GM18870 (cell line): ENCODE measurements around the gene TPI1.

ENCODE experiments used
- ATAC-seq: cut with Tn5 transposase; IDR thresholded peaks from one replicate; pipeline ENCODE4 v1.9.1; 2021; ENCODE audit warnings: moderate library complexity; ENCODE audit not compliant: unreplicated experiment

Gene TPI1

DNA sequence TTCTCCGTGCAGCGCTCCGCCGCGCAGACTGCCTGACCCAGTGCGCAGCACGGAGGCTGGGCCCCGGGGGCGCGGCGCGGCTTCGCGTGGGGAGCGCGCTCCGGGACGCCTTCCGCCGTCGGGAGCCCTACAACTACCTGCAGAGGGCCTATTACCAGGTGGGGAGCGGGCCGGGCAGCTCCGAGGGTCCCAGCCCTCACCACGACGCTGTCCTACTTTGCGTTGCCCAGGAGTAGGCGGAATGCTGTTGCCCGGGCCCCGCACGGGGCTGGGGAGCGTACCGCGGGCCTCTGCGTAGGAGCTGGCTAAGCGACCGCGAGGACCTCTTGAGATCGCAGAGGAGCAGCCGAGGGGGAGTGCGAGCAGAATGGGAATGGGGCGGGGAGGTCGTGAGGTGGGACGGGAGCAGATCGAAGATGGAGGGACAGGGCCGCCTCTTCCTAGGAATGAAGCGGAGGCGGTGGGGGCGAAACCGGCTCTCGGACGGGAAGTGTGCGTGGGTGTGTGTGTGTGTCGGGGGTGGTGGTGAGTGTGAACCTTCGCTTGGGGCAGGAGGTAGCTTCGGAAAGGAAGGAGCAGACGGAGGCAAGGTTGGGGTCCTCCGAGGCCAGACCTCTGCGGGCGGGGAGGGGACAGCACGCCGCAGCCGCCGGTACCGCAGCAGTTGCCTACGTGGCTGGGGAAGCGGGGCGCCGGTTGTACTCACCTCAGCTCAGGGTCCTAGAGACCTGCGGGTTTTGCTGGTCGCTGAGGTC, 38.4 kb upstream of the TPI1 start:
- ATAC-seq = no peak

DNA sequence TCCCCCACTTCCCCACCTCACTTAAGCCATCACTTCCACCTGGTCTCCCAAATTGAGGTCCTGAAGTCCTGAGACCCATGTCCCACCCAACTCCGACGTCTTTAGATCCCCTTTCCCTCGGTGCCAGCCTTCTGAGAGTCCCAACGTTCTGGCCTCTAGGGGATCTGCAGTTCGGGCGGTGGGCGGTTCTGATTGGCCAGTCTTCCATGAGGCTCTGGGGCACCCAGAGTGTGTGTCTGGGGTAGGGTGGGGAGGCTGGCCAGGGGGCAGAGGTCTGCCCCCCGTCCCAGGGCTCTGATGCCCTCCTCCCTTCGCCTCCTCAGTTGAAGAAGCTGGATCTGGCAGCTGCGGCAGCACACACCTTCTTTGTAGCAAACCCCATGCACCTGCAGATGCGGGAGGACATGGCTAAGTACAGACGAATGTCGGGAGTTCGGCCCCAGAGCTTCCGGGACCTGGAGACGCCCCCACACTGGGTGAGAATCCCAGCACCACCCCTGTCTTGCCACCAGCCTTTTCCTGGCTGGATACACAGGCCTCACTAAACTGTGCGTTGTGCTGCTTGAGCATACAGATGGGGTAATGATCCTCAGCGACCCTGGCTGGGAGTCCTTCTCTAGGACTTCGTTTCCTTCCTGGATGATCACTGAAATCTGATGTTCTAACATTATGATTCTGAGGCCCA, 37.7 kb upstream of the TPI1 start:
- no peak for ATAC-seq

GRCh38 chr12:6830286-6830890, 36.9 kb upstream of the TPI1 start:
- no peak for ATAC-seq

DNA sequence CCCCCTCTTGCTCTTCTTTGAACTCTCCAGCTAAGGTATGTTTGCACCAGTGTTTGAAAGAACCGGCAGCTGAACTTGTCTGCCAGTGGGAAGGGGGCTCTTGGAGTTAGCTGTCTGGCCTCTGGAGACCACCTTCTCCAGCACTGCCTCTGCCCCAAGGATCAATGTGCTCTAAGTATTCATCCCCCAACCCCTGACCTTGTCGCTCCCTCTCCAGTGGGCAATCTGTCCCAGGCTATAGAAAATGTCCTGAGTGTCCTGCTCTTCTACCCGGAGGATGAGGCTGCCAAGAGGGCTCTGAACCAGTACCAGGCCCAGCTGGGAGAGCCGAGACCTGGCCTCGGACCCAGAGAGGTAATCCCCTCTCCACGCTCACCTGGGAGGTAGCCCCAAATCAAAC, 36.3 kb upstream of the TPI1 start:
- ATAC-seq = no peak

- ATAC-seq = no peak
Measured at GRCh38 chr12:6831450-6831995, 35.8 kb upstream of the TPI1 start.

- no peak for ATAC-seq
Measured at GRCh38 chr12:6832125-6832524, 35.2 kb upstream of the TPI1 start.

- no peak for ATAC-seq
Measured at GRCh38 chr12:6833189-6833890, 34.0 kb upstream of the TPI1 start.

- ATAC-seq = no peak
Measured at GRCh38 chr12:6834254-6834653, 33.1 kb upstream of the TPI1 start.

DNA sequence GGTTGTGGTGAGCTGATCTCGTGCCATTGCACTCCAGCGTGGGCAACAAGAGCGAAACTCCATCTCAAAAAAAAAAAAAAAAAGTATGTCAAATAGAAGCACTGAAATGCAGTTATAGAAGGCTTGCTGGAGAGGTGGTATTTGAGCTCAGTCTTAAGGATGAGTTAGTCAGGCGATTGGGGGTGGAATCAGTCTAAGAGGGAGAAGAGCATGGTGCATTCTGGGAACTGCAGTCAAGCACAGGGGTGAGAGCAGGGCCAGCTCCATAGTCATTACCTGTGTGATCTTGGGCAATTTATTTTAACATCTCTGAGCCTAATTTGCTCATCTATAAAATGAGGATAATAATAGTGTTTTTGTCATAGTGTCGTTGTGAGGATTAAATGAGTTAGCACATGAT, 32.5 kb upstream of the TPI1 start:
- ATAC-seq = no peak

DNA sequence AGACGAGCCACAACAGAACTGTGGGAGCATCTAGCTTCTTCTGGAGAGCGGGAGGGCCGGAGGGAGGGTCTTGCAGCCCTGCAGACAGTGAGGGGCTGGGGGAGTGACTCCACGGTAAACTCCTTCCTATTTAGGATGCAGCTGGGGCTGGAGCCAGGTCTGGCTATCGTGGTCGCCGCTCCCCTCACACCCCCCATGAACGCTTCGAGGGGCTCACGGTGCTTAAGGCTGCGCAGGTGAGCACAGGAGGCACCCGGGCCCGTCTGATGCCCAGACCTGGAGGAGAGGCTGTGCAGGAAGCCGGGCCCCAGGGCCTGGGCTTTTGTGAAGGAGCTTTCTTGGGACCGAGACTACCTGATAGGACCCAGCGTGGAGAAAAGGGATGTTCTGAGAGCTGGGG, 30.5 kb upstream of the TPI1 start:
- no peak for ATAC-seq

- ATAC-seq = no peak
Measured at GRCh38 chr12:6837370-6838060, 29.8 kb upstream of the TPI1 start.

- ATAC-seq = no peak
Measured at GRCh38 chr12:6838854-6839253, 28.5 kb upstream of the TPI1 start.

DNA sequence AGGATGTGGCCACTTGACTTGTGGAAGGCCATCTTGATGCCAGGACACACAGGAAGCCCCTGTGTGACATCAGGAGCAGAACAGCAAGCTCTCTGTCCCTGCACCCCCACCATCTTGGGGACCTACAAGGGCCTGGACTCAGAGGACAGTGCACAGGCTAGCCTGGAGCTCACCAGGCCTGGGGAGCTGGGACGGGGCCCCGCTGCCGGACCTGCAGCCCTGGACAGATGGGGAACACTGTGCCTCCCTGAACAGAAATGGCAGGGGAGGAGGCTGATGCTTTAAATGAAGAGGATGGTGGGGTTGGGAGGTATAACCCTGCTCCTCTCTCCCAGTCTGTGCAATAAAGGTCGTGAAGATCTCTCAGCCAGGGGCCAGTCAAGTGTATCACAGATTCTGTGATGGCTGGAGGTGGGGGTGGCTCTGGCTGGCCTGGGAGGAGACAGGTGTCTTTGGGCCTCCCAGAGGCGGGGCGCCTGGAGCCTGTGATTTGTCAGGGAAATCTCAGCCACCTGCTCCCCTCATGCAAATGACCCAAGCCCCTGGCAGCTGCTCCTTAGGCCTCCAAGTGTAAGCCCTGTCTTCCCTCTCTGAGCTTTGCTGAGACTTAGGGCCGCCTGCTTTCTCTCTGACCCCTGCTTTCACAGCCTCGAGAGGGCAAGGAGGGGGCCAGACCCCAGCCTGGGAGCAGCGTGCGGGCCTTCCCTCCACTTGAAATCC, 27.7 kb upstream of the TPI1 start:
- no peak for ATAC-seq

GRCh38 chr12:6840330-6840729, 27.0 kb upstream of the TPI1 start:
- ATAC-seq = no peak

- no peak for ATAC-seq
Measured at GRCh38 chr12:6840761-6841515, 26.4 kb upstream of the TPI1 start, which contains the start of gene GNB3. TSS of gene GNB3 (plus strand) at chr12:6840925. CDS start at chr12:6841288, 363 bp downstream.

GRCh38 chr12:6842075-6842474, 25.3 kb upstream of the TPI1 start:
- no peak for ATAC-seq

- no peak for ATAC-seq
Measured at GRCh38 chr12:6843118-6843902, 24.0 kb upstream of the TPI1 start.

DNA sequence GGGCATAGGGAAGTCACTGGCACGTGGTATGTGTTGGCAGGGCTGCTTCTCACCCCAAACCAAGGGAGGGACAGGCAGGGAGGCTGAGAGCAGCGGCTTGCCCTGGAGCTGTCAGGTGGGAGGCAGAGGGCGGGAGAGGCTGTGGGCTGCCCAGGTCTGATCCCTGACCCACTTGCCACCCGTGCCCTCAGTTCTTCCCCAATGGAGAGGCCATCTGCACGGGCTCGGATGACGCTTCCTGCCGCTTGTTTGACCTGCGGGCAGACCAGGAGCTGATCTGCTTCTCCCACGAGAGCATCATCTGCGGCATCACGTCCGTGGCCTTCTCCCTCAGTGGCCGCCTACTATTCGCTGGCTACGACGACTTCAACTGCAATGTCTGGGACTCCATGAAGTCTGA, 21.9 kb upstream of the TPI1 start:
- no peak for ATAC-seq
